Testis (tissue), 3 donors: ENCODE measurements around the gene LILRA1. TPM values are rescaled to one million over a fixed set of nuclear protein-coding genes. Genes with fewer than 3 reads are reported as not detected.
"Not testable (repeated sequence)": the region's sequence is repeated elsewhere in the genome, so short reads cannot be mapped to it uniquely, and the experiment has no call there.

ENCODE experiments used
- DNase-seq: peaks from one replicate; pipeline ENCODE4 v3.0.0-alpha.2; 2019
- H3K27ac ChIP-seq, 2 donors: fragments of 200-600 bp; sonication (generic); one replicate each; pipeline ENCODE4 v1.5.1; 2019
- H3K27me3 ChIP-seq: fragments of 200-600 bp; sonication (generic); one replicate; pipeline ENCODE4 v1.5.1; 2019
- H3K36me3 ChIP-seq: fragments of 200-600 bp; sonication (generic); one replicate; pipeline ENCODE4 v1.5.1; 2017; ENCODE audit warnings: low read depth; ENCODE audit errors: missing control alignments
- H3K4me1 ChIP-seq: fragments of 200-600 bp; sonication (generic); one replicate; pipeline ENCODE4 v1.5.1; 2019
- H3K4me3 ChIP-seq, 2 donors: fragments of 200-600 bp; sonication (generic); one replicate each; pipeline ENCODE4 v1.5.1; 2017 to 2019
- H3K9me3 ChIP-seq: fragments of 200-600 bp; sonication (generic); one replicate; pipeline ENCODE4 v1.5.1; 2017
- CTCF ChIP-seq, 3 experiments: fragments of 450-650 bp in 2 of 3; fragments of 200-600 bp in 1 of 3; sonication (generic) in 1 of 3; IDR thresholded peaks; one replicate each; pipeline ENCODE4 v1.5.1; 2016 to 2019; ENCODE audit warnings: antibody characterized with exemption in 3 of 3, mild to moderate bottlenecking in 2 of 3, moderate library complexity in 1 of 3
- POLR2A ChIP-seq: fragments of 450-650 bp; IDR thresholded peaks from one replicate; pipeline ENCODE4 v1.6.1; 2017; ENCODE audit warnings: antibody characterized with exemption, mild to moderate bottlenecking, moderate library complexity
- WGBS, 2 donors: methylation state at CpG; one replicate each; pipeline ENCODE4 v1.1.5; 2018; 5-methylcytosine and 5-hydroxymethylcytosine counted together
- intact Hi-C: fragments of 100-400 bp; cut with DNase I; formaldehyde crosslinking; loops from one replicate; pipeline ENCODE4 v1.15.1; 2023; ENCODE audit warnings: low total_unique reads
- polyA plus RNA-seq: library from polyadenylated mRNA; stranded (reverse); fragments of 350-450 nt; fragmentation: Illumina TruSeq; extraction: RNeasy Lipid Tissue Mini Kit (QIAGEN cat#74804); gene quantifications from one replicate; pipeline ENCODE4 v1.2.3, GENCODE V29; 2014; ENCODE audit warnings: low read depth, low replicate concordance; ENCODE audit not compliant: insufficient read depth
- total RNA-seq, 2 donors: library from RNA; depleted of rRNA; stranded (reverse); fragments of >200 nt; gene quantifications; one replicate each; pipeline ENCODE4 v1.2.3, GENCODE V29; 2016

The LILRA1 gene
- total and polyA plus RNA-seq, 3 donors from 2014 or later: 0.50 to 0.62 TPM; not detected in 1

- H3K9me3 ChIP-seq: no peaks in the 10 kb centered on the region
- TF ChIP-seq CTCF (IDR thresholded peaks at IDR 0.05) (no peak), POLR2A (no peak)
- DNase-seq: no peak
- H3K4me1 ChIP-seq: no peaks in the 10 kb centered on the region
- no peak overlapping the region for H3K27ac ChIP-seq
- no peaks in the 10 kb centered on the region for H3K36me3 ChIP-seq
- no peak overlapping the region for H3K4me3 ChIP-seq
- intact Hi-C loops: no loop called here
- H3K27me3 ChIP-seq: no peaks in the 10 kb centered on the region
- WGBS, 2 donors: 68 to 85% methylated on average over 4 to 6 of the region's 6 CpGs
These were observed 16.9 kb upstream of the LILRA1 start for GRCh38 chr19:54576411-54576976.

GRCh38 chr19:54577334-54577733, 16.1 kb upstream of the LILRA1 start:
- H3K27me3 ChIP-seq: no peaks in the 10 kb centered on the region
- WGBS, 2 donors: 79 to 81% methylated on average over 3 of the region's 3 CpGs
- no peaks in the 10 kb centered on the region for H3K4me1 ChIP-seq
- no peak overlapping the region for H3K4me3 ChIP-seq
- intact Hi-C loops: no loop called here
- H3K27ac ChIP-seq: no peak overlapping the region
- TF ChIP-seq CTCF (IDR thresholded peaks at IDR 0.05) (no peak), POLR2A (no peak)
- no peaks in the 10 kb centered on the region for H3K9me3 ChIP-seq
- no peaks in the 10 kb centered on the region for H3K36me3 ChIP-seq
- DNase-seq: no peak

GRCh38 chr19:54578268-54578667, 15.2 kb upstream of the LILRA1 start:
- WGBS, 2 donors: 91% methylated on average over 5 of the region's 5 CpGs
- H3K27me3 ChIP-seq, H3K4me3 ChIP-seq, H3K4me1 ChIP-seq, H3K36me3 ChIP-seq, H3K9me3 ChIP-seq, H3K27ac ChIP-seq, DNase-seq, intact Hi-C loops: not testable (repeated sequence)

- TF ChIP-seq POLR2A (no peak), CTCF (IDR thresholded peaks at IDR 0.05) (no peak)
- Histone ChIP-seq H3K27me3 (no peaks in the 10 kb centered on the region), H3K4me3 (no peak overlapping the region), H3K4me1 (no peaks in the 10 kb centered on the region), H3K27ac (no peak overlapping the region), H3K36me3 (no peaks in the 10 kb centered on the region), H3K9me3 (no peaks in the 10 kb centered on the region)
- 59 to 78% methylated on average over 5 of the region's 5 CpGs for WGBS, 2 donors
- no peak for DNase-seq
- intact Hi-C loops: no loop called here
These were observed 7.0 kb upstream of the LILRA1 start for GRCh38 chr19:54586397-54586796.

GRCh38 chr19:54587026-54587425, 6.4 kb upstream of the LILRA1 start:
- TF ChIP-seq POLR2A (no peak), CTCF (IDR thresholded peaks at IDR 0.05) (no peak)
- no peaks in the 10 kb centered on the region for H3K36me3 ChIP-seq
- no peaks in the 10 kb centered on the region for H3K9me3 ChIP-seq
- DNase-seq: no peak
- intact Hi-C loops: no loop called here
- no peaks in the 10 kb centered on the region for H3K27me3 ChIP-seq
- 63% methylated on average over 4 to 7 of the region's 7 CpGs for WGBS, 2 donors
- H3K4me3 ChIP-seq: no peak overlapping the region
- H3K4me1 ChIP-seq: no peaks in the 10 kb centered on the region
- H3K27ac ChIP-seq: no peak overlapping the region

- H3K36me3 ChIP-seq, DNase-seq, H3K27me3 ChIP-seq, H3K9me3 ChIP-seq, H3K4me1 ChIP-seq, H3K27ac ChIP-seq, intact Hi-C loops, H3K4me3 ChIP-seq: not testable (repeated sequence)
- 70 to 91% methylated on average over 4 to 5 of the region's 9 CpGs for WGBS, 2 donors
These were observed 647 bp downstream of the LILRA1 start for GRCh38 chr19:54593931-54594626.
